Activated CD4-positive, alpha-beta T cell treated with anti-CD3 and anti-CD28 coated beads for 4 hours (primary cell): ENCODE measurements around the gene FBXL22.
A peak's percentile ranks its signal among the peaks of the same experiment; 100 is the strongest.

Source experiments
- DNase-seq, 2 donors: peaks; one replicate each; pipeline ENCODE4 v3.0.0-alpha.2; 2020

FBXL22 gene

GRCh38 chr15:63593705-63594671 lies 3.2 kb upstream of the FBXL22 start:
- peak in 1 of 2 donors; percentile 32 for DNase-seq

- DNase-seq = no peak
These were observed 2.1 kb upstream of the FBXL22 start for GRCh38 chr15:63595065-63595464.

- no peak for DNase-seq
These were observed 1.5 kb upstream of the FBXL22 start for GRCh38 chr15:63595688-63596087.

GRCh38 chr15:63596676-63597037 lies 530 bp upstream of the FBXL22 start:
- no peak for DNase-seq

- no peak for DNase-seq
These were observed 634 bp downstream of the FBXL22 start for GRCh38 chr15:63597821-63598220.

- no peak for DNase-seq
These were observed 1.6 kb downstream of the FBXL22 start for GRCh38 chr15:63598473-63599400.

- DNase-seq = peak; percentile 36 to 48
These were observed 2.3 kb downstream of the FBXL22 start for GRCh38 chr15:63599401-63600000.

GRCh38 chr15:63600001-63600615 lies 2.9 kb downstream of the FBXL22 start:
- DNase-seq = no peak

GRCh38 chr15:63600616-63601025 lies 3.4 kb downstream of the FBXL22 start:
- DNase-seq = peak; percentile 86 to 90

- peak; percentile 36 to 54 for DNase-seq
These were observed 4.0 kb downstream of the FBXL22 start for GRCh38 chr15:63601026-63601703.

GRCh38 chr15:63601704-63602185 lies 4.6 kb downstream of the FBXL22 start:
- no peak for DNase-seq

GRCh38 chr15:63602595-63602994 lies 5.4 kb downstream of the FBXL22 start:
- DNase-seq = no peak

- no peak for DNase-seq
These were observed 6.3 kb downstream of the FBXL22 start for GRCh38 chr15:63603516-63603915.

- DNase-seq = no peak
These were observed 7.1 kb downstream of the FBXL22 start for GRCh38 chr15:63604281-63604680.

- no peak for DNase-seq
These were observed 7.8 kb downstream of the FBXL22 start for GRCh38 chr15:63605036-63605435.

GRCh38 chr15:63605816-63606215 lies 8.6 kb downstream of the FBXL22 start:
- DNase-seq = peak; percentile 49 to 54

- no peak for DNase-seq
These were observed 9.1 kb downstream of the FBXL22 start for GRCh38 chr15:63606308-63606707.

- DNase-seq = no peak
These were observed 11.8 kb downstream of the FBXL22 start for GRCh38 chr15:63608989-63609388.

GRCh38 chr15:63609448-63609847 lies 12.3 kb downstream of the FBXL22 start:
- no peak for DNase-seq

- DNase-seq = peak; percentile 63 to 71
These were observed 13.1 kb downstream of the FBXL22 start for GRCh38 chr15:63610209-63610841.

- no peak for DNase-seq
These were observed 14.0 kb downstream of the FBXL22 start for GRCh38 chr15:63611177-63611576.
